Superior temporal gyrus (tissue), 1 donor: Measurements from ENCODE around the gene FAM181A.

Experiments
- DNase-seq: peaks from one replicate; pipeline ENCODE4 v3.0.0-alpha.2; 2016; ENCODE audit errors: extremely low spot score

FAM181A gene

GRCh38 chr14:93903342-93904184 is 23.6 kb upstream of the FAM181A start:
- DNase-seq: no peak

GRCh38 chr14:93905623-93906022 is 21.5 kb upstream of the FAM181A start:
- DNase-seq: no peak

- DNase-seq: peak; percentile 67
Measured at GRCh38 chr14:93906341-93907329, 20.5 kb upstream of the FAM181A start.

GRCh38 chr14:93909429-93910128 is 17.6 kb upstream of the FAM181A start:
- no peak for DNase-seq

GRCh38 chr14:93911975-93912615 is 15.0 kb upstream of the FAM181A start:
- DNase-seq: no peak

- DNase-seq: no peak
Measured at GRCh38 chr14:93912782-93913181, 14.4 kb upstream of the FAM181A start.

- no peak for DNase-seq
Measured at GRCh38 chr14:93914278-93914677, 12.9 kb upstream of the FAM181A start.

- no peak for DNase-seq
Measured at GRCh38 chr14:93915070-93915705, 12.0 kb upstream of the FAM181A start.

- no peak for DNase-seq
Measured at GRCh38 chr14:93915800-93916199, 11.3 kb upstream of the FAM181A start.

- no peak for DNase-seq
Measured at GRCh38 chr14:93916498-93916897, 10.6 kb upstream of the FAM181A start.

- DNase-seq: no peak
Measured at GRCh38 chr14:93917141-93917540, 10.0 kb upstream of the FAM181A start.

GRCh38 chr14:93921001-93921806 is 5.9 kb upstream of the FAM181A start:
- no peak for DNase-seq

GRCh38 chr14:93923626-93924025 is 3.5 kb upstream of the FAM181A start:
- DNase-seq: no peak

- no peak for DNase-seq
Measured at GRCh38 chr14:93924592-93925355, 2.4 kb upstream of the FAM181A start.

- no peak for DNase-seq
Measured at GRCh38 chr14:93925374-93925895, 1.7 kb upstream of the FAM181A start.

GRCh38 chr14:93926245-93926872 is 785 bp upstream of the FAM181A start:
- DNase-seq: peak; percentile 34

GRCh38 chr14:93927800-93928145 is 629 bp downstream of the FAM181A start:
- DNase-seq: no peak

GRCh38 chr14:93928184-93929047 is 1.3 kb downstream of the FAM181A start:
- DNase-seq: no peak
